ENCODE data around the gene R3HDM2.
"Not testable (repeated sequence)": the region's sequence is repeated elsewhere in the genome, so short reads cannot be mapped to it uniquely, and the experiment has no call there.

The R3HDM2 gene

DNA sequence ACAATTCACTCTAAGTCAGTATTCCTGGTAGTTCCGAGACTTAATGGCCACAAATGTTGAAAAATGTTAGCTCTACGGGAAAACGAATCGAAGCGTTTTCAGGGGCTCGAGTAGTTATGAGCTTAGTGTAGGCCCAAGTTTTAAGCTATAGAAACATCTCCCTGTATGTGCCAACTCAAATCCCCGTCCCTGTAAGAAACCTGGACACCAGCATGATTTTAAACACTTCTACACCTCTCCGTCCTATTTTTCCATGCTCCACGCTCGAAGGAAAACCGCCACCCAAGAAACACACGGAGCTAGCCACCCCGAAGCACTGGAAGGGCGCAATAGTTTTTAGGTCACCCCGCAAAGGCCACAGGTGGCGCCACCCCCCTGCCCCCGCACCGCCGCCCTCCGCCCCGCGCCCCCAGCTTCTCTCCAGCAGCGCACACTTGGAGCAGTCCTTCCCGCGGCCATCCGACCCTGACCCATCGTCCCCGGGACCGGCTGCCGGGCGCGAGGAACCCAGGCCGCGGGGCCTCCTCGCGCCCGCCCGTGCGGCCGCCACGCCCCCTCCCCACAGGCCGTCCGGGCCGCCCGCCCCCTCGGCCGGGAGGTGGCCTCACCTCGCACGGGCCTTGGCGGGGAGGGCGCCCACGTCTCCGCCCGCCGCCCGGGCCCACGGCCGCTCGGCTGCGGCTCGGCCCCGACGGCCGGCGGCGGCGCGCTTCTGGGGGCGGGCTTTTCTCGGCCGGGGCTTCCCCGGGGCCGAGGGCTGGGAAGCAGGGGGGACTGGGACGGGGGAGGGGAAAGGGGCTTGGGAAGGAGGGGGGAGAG is 522 bp downstream of the R3HDM2 start:
- H3K36me3 ChIP-seq (ENCODE audit: control insufficient read depth, insufficient read depth, low read length): no peaks in the 10 kb centered on the region
- no peaks in the 10 kb centered on the region for H3K27me3 ChIP-seq (ENCODE audit: control insufficient read depth, insufficient read depth, low read length)
- H3K9me3 ChIP-seq (ENCODE audit: control insufficient read depth, insufficient read depth, low read length): no peaks in the 10 kb centered on the region
- H3K9ac ChIP-seq (ENCODE audit: low read depth, low read length): peak overlapping the region; percentile 88
- H3K4me3 ChIP-seq (ENCODE audit: low read depth, low read length): peak overlapping the region; percentile 72
- H3K4me1 ChIP-seq (ENCODE audit: control insufficient read depth, insufficient read depth, low read length): no peaks in the 10 kb centered on the region

DNA sequence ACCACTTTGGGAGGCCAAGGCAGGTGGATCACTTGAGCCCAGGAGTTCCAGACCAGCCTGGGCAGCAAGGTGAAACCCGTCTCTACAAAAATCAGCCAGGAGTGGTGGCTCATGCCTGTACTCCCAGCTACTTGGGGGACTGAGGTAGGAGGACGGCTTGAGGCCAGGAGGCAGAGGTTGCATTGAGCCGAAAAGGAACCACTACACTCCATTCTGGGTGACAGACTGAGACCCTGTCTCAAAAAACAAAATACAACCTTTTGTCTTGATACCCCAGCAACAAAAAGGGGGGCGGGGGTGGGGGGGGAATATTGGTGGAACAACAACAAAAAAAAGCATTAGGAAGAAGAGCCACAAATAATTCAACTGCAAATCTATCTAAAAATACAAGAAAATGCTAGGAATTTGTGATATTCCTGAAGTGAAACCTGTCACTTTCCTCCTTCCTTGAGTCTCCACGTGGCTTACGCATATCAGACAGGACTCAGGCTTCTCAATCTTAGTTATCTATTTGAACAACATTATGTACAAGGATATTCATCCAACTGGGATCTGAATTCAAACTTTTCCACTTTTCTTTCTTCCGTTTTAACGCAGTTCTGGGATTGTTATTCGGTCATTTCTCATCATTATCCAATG is 1.3 kb downstream of the R3HDM2 start:
- peak overlapping the region; percentile 88 for H3K9ac ChIP-seq (ENCODE audit: low read depth, low read length)
- no peaks in the 10 kb centered on the region for H3K9me3 ChIP-seq (ENCODE audit: control insufficient read depth, insufficient read depth, low read length)
- H3K27me3 ChIP-seq (ENCODE audit: control insufficient read depth, insufficient read depth, low read length): no peaks in the 10 kb centered on the region
- H3K4me3 ChIP-seq (ENCODE audit: low read depth, low read length): peak overlapping the region; percentile 72
- H3K36me3 ChIP-seq (ENCODE audit: control insufficient read depth, insufficient read depth, low read length): no peaks in the 10 kb centered on the region
- no peaks in the 10 kb centered on the region for H3K4me1 ChIP-seq (ENCODE audit: control insufficient read depth, insufficient read depth, low read length)

DNA sequence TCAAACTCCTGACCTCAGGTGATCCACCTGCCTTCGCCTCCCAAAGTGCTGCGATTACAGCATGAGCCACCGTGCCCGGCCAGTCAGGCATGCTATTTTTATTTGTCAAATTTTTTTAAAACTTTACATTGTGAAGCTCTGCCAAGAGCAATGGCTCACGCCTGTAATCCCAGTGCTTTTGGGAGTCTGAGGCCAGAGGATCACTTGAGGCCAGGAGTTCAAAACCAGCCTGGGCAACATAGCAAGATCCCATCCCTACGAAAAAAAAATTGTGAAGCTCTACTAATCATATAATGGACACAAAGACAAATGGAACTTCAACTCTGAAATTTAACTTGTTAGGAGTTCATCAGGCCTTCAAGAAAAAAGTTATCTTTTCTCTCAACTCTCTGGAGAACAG is 1.9 kb downstream of the R3HDM2 start:
- H3K4me1 ChIP-seq (ENCODE audit: control insufficient read depth, insufficient read depth, low read length): no peaks in the 10 kb centered on the region
- no peaks in the 10 kb centered on the region for H3K27me3 ChIP-seq (ENCODE audit: control insufficient read depth, insufficient read depth, low read length)
- no peaks in the 10 kb centered on the region for H3K9me3 ChIP-seq (ENCODE audit: control insufficient read depth, insufficient read depth, low read length)
- no peaks in the 10 kb centered on the region for H3K36me3 ChIP-seq (ENCODE audit: control insufficient read depth, insufficient read depth, low read length)
- no peak overlapping the region for H3K4me3 ChIP-seq (ENCODE audit: low read depth, low read length)
- no peak overlapping the region for H3K9ac ChIP-seq (ENCODE audit: low read depth, low read length)

DNA sequence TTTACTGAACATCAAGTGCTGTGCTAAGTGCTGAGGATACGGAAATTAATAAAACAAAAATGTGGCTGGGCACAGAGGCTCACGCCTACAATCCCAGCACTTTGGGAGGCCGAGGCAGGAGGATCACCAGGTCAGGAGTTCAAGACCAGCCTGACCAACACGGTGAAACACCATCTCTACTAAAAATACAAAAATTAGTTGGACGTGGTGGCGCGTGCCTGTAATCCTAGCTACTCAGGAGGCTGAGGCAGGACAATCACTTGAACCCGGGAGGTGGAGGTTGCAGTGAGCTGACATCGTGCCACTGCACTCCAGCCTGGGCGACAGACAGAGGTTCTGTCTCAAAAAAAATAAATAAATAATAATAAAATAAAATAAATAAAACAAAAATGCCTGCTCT is 3.9 kb downstream of the R3HDM2 start:
- H3K9me3 ChIP-seq (ENCODE audit: control insufficient read depth, insufficient read depth, low read length); H3K9ac ChIP-seq (ENCODE audit: low read depth, low read length); H3K4me3 ChIP-seq (ENCODE audit: low read depth, low read length); H3K36me3 ChIP-seq (ENCODE audit: control insufficient read depth, insufficient read depth, low read length); H3K4me1 ChIP-seq (ENCODE audit: control insufficient read depth, insufficient read depth, low read length); H3K27me3 ChIP-seq (ENCODE audit: control insufficient read depth, insufficient read depth, low read length): not testable (repeated sequence)

DNA sequence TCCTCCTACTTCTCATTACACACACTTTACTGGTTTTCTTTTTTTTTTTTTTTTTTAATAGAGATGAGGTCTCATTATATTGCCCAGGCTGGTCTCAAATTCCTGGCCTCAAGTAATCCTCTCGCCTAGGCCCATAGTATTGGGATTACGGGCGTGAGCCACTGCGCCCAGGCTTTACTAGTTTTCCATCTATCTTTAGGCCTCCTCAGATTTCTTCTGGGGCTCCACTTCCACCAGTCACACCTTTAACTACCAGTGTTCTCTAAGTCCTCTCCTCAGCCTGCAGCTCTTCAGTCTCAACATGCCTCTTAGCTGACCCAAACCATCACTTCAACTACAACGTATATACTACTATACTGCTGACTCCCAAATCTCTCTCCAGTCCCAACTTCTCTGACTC is 10.4 kb downstream of the R3HDM2 start:
- Histone ChIP-seq H3K9me3 (ENCODE audit: control insufficient read depth, insufficient read depth, low read length) (no peaks in the 10 kb centered on the region), H3K4me1 (ENCODE audit: control insufficient read depth, insufficient read depth, low read length) (no peaks in the 10 kb centered on the region), H3K36me3 (ENCODE audit: control insufficient read depth, insufficient read depth, low read length) (no peaks in the 10 kb centered on the region), H3K27me3 (ENCODE audit: control insufficient read depth, insufficient read depth, low read length) (no peaks in the 10 kb centered on the region), H3K9ac (ENCODE audit: low read depth, low read length) (no peak overlapping the region), H3K4me3 (ENCODE audit: low read depth, low read length) (no peak overlapping the region)

DNA sequence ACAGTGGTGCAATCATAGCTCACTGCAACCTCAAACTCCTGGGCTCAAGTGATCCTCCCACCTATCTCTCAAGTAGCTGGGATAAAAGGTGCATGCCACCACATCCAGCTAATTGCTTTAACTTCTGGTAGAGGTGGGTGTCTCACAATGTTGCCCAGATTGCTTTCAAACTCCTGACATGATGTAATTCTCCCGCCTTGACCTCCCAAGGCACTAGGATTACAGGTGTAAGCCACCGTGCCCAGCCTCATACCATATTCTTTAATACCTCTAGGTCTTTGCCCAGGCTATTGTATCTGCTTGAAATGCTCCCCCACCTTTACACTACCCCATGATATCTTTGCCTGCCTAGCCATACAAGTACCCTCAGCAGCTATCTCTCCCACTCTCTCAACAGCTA is 11.3 kb downstream of the R3HDM2 start:
- H3K9me3 ChIP-seq (ENCODE audit: control insufficient read depth, insufficient read depth, low read length): no peaks in the 10 kb centered on the region
- no peak overlapping the region for H3K9ac ChIP-seq (ENCODE audit: low read depth, low read length)
- no peaks in the 10 kb centered on the region for H3K27me3 ChIP-seq (ENCODE audit: control insufficient read depth, insufficient read depth, low read length)
- peaks cover 3% of the 10 kb centered on the region for H3K4me1 ChIP-seq (ENCODE audit: control insufficient read depth, insufficient read depth, low read length)
- no peak overlapping the region for H3K4me3 ChIP-seq (ENCODE audit: low read depth, low read length)
- H3K36me3 ChIP-seq (ENCODE audit: control insufficient read depth, insufficient read depth, low read length): no peaks in the 10 kb centered on the region

DNA sequence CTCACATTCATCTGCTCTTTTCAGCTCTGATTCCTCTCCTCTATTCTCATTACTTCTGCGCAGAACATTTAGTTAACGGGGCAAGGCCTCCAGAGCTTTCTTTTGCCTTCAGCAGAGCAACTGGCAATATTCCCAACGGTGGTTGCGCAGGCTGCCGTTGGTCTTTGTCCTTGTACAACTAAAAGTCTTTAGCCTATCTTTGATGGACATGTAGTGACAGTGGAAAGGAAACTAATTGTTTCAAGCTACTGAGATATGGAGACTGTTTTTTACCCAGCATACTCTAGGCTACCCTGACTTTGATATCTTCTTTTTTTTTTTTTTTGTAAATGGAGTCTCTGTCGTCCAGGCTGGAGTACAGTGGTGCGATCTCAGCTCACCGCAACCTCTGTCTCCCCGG is 12.6 kb downstream of the R3HDM2 start:
- no peak overlapping the region for H3K9ac ChIP-seq (ENCODE audit: low read depth, low read length)

DNA sequence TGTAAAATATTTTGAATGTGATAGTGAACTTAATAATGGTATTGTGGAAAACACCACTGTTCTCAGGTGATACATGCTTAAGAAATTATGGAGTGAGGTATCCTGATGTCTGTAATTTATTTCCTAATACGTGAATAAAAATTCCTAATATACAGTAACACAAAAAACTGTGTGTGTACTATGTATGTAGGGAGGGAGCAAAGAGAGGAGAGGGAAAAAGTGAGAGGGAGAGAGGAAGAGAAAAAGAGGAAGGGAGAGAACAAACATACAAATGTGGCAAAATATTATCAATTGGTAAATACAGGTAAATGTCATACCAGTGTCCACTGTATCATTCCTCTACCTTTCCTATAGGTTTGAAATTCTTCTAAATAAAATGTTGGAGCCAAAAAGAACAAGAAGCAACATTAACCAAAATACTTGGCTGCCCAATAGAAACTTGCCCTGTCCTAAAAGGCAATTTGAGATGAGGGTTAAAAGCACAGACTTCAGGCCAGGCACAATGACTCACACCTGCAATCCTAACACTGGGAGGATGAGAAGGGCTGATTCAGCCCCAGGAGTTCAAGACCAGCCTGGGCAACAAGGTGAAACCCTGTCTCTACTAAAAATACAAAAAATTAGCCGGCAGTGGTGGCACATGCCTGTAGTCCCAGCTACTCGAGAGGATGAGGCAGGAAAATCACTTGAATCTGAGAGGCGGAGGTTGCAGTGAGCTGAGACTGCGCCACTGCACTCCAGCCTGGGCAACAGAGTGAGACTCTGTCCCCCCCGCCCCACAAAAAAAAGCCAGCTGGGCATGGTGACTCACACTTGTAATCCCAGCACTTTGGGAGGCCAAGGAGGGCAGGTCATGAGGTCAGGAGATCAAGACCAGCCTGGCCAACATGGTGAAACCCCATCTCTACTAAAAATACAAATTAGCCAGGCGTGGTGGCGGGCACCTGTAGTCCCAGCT is 14.5 kb downstream of the R3HDM2 start:
- H3K9me3 ChIP-seq (ENCODE audit: control insufficient read depth, insufficient read depth, low read length): no peaks in the 10 kb centered on the region
- peaks cover 3% of the 10 kb centered on the region for H3K4me1 ChIP-seq (ENCODE audit: control insufficient read depth, insufficient read depth, low read length)
- no peaks in the 10 kb centered on the region for H3K36me3 ChIP-seq (ENCODE audit: control insufficient read depth, insufficient read depth, low read length)
- H3K4me3 ChIP-seq (ENCODE audit: low read depth, low read length): no peak overlapping the region
- no peaks in the 10 kb centered on the region for H3K27me3 ChIP-seq (ENCODE audit: control insufficient read depth, insufficient read depth, low read length)
- no peak overlapping the region for H3K9ac ChIP-seq (ENCODE audit: low read depth, low read length)

More for the DNA sequence above, 12.6 kb downstream of the R3HDM2 start:
- Histone ChIP-seq H3K36me3 (ENCODE audit: control insufficient read depth, insufficient read depth, low read length) (no peaks in the 10 kb centered on the region), H3K9me3 (ENCODE audit: control insufficient read depth, insufficient read depth, low read length) (no peaks in the 10 kb centered on the region), H3K27me3 (ENCODE audit: control insufficient read depth, insufficient read depth, low read length) (no peaks in the 10 kb centered on the region), H3K4me3 (ENCODE audit: low read depth, low read length) (no peak overlapping the region), H3K4me1 (ENCODE audit: control insufficient read depth, insufficient read depth, low read length) (peaks cover 3% of the 10 kb centered on the region)

DNA sequence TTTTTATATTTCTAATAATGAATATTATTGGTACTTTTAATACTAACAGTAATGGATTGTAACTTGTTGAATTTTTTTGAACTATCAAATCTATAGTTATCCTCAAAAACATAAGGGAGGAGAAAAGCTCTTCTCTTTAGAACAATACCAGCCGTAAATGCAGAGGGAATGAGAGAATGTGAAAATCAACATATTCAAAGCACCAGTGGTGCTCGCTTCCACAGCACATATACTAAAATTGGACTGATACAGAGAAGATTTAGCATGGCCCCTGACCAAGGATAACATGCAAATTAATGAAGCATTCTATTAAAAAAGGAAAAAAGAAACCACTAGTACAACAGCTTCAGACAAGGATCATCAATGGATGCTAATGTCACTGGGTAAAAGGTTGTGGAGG is 15.8 kb downstream of the R3HDM2 start:
- Histone ChIP-seq H3K9ac (ENCODE audit: low read depth, low read length) (no peak overlapping the region), H3K36me3 (ENCODE audit: control insufficient read depth, insufficient read depth, low read length) (no peaks in the 10 kb centered on the region), H3K27me3 (ENCODE audit: control insufficient read depth, insufficient read depth, low read length) (no peaks in the 10 kb centered on the region), H3K9me3 (ENCODE audit: control insufficient read depth, insufficient read depth, low read length) (no peaks in the 10 kb centered on the region), H3K4me1 (ENCODE audit: control insufficient read depth, insufficient read depth, low read length) (peaks cover 3% of the 10 kb centered on the region), H3K4me3 (ENCODE audit: low read depth, low read length) (no peak overlapping the region)

DNA sequence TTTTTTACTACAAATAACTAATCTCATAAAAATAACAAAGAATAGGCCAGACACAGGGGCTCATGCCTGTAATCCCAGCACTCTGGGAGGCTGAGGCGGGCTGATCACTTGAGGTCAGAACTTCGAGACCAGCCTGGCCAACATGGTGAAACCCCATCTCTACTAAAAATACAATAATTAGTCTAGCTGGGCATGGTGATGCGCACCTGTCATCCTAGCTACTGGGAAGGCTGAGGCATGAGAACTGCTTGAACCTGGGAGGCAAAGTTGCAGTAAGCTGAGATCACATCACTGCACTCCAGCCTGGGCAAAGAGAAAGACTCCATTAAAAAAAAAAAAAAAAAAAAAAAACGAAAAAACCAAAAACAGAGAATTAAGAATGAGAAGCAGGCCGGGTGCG is 16.7 kb downstream of the R3HDM2 start:
- not testable (repeated sequence) for H3K4me3 ChIP-seq (ENCODE audit: low read depth, low read length); H3K9me3 ChIP-seq (ENCODE audit: control insufficient read depth, insufficient read depth, low read length); H3K36me3 ChIP-seq (ENCODE audit: control insufficient read depth, insufficient read depth, low read length); H3K27me3 ChIP-seq (ENCODE audit: control insufficient read depth, insufficient read depth, low read length); H3K9ac ChIP-seq (ENCODE audit: low read depth, low read length); H3K4me1 ChIP-seq (ENCODE audit: control insufficient read depth, insufficient read depth, low read length)

DNA sequence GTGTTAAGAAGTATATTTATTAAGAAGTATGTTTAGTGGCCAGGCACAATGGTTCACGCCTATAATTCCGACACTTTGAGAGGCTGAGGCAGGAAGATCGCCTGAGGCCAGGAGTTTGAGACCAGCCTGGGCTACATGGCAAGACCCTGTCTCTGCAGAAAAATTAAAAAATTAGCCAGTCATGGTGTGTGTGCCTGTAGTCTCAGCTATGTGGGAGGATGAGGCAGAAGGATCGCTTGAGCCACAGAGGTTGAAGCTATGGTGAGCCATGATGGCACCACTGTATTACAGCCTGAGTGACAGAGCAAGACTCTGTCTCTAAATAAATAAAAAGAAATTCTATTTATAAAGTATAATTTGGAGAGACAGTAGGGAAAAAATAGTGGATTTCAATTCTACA is 20.3 kb downstream of the R3HDM2 start:
- Histone ChIP-seq H3K36me3 (ENCODE audit: control insufficient read depth, insufficient read depth, low read length) (no peaks in the 10 kb centered on the region), H3K4me3 (ENCODE audit: low read depth, low read length) (no peak overlapping the region), H3K27me3 (ENCODE audit: control insufficient read depth, insufficient read depth, low read length) (no peaks in the 10 kb centered on the region), H3K4me1 (ENCODE audit: control insufficient read depth, insufficient read depth, low read length) (peaks cover 3% of the 10 kb centered on the region), H3K9ac (ENCODE audit: low read depth, low read length) (no peak overlapping the region), H3K9me3 (ENCODE audit: control insufficient read depth, insufficient read depth, low read length) (no peaks in the 10 kb centered on the region)
